K562 (cell line): ENCODE data around the gene ZIC3. TPM values are rescaled to one million over a fixed set of nuclear protein-coding genes. Genes with fewer than 3 reads are reported as not detected.

ENCODE experiments used
- LCOR ChIP-seq: sonication (generic); formaldehyde crosslinking; IDR thresholded peaks from 2 replicates; pipeline ENCODE4 v1.8.0; 2022; ENCODE audit warnings: mild to moderate bottlenecking, missing genetic modification reagents
- MGA ChIP-seq: fragments of 450-650 bp; IDR thresholded peaks from 2 replicates; pipeline ENCODE4 v1.6.1; 2016; ENCODE audit warnings: mild to moderate bottlenecking, moderate library complexity
- RAD51 ChIP-seq: fragments of 450-650 bp; IDR thresholded peaks from 2 replicates; pipeline ENCODE4 v1.7.1; 2016; ENCODE audit warnings: low read depth, mild to moderate bottlenecking, borderline replicate concordance
- REST ChIP-seq, 2 experiments: fragments of 450-650 bp; formaldehyde crosslinking in 1 of 2; IDR thresholded peaks; 2 replicates each; pipeline versions ENCODE4 v1.4.0 to v1.6.1; 2014 to 2020; ENCODE audit warnings: mild to moderate bottlenecking in 2 of 2, borderline replicate concordance in 1 of 2, low read depth in 1 of 2
- polyA plus RNA-seq, 8 experiments: library from polyadenylated mRNA; depleted of rRNA in 4 of 8; stranded (reverse) in 5 of 8; unstranded in 3 of 8; fragments of >200 nt; fragmentation: Nextera tagmentation in 2 of 8; fragmentation: Illumina TruSeq in 1 of 8; extraction: Ambion mirVana in 2 of 8; extraction: Trizol in 1 of 8; gene quantifications; 2 replicates each; pipeline versions ENCODE4 v1.2.1 to v1.2.3, GENCODE V29; 2011 to 2014; ENCODE audit warnings: inconsistent platforms in 1 of 8, missing spikeins in 1 of 8
- total RNA-seq, 7 experiments: library from RNA; depleted of rRNA in 6 of 7; stranded (reverse); fragments of >200 nt in 6 of 7; fragmentation: Illumina TruSeq in 2 of 7; extraction: Trizol in 2 of 7; gene quantifications; 2 replicates each; pipeline versions ENCODE4 v1.2.1 to v1.2.3, GENCODE V29; 2011 to 2021; ENCODE audit warnings: low replicate concordance in 1 of 7

ZIC3 gene
- total and polyA plus RNA-seq, 9 of the 15 experiments (the other 6 are each of a cell fraction or from before 2014, with no cell fraction given) = not detected

GRCh38 chrX:137587151-137587550, 21.2 kb downstream of the ZIC3 start (continued):
- no peak for TF ChIP-seq MGA
- no peak for TF ChIP-seq RAD51
- TF ChIP-seq REST (IDR thresholded peaks at IDR 0.05; ENCODE audit: borderline replicate concordance) = no peak
- TF ChIP-seq REST (CRISPR knock-in tag; IDR thresholded peaks at IDR 0.05; ENCODE audit: low read depth) = no peak
- no peak for TF ChIP-seq LCOR (CRISPR knock-in tag)
